IMR-90 (cell line): ENCODE measurements around the gene TBCK.

ENCODE experiments used
- CHD1 ChIP-seq: IDR thresholded peaks from 2 replicates; pipeline ENCODE4 v1.6.1; 2012; ENCODE audit warnings: low read depth, low read length, improper control_type of control experiment
- CTCF ChIP-seq: conservative IDR thresholded peaks from 2 replicates; pipeline ENCODE4 v1.5.1; 2012; ENCODE audit warnings: mild to moderate bottlenecking, low read depth, low read length, improper control_type of control experiment
- MXI1 ChIP-seq: IDR thresholded peaks from 2 replicates; pipeline ENCODE4 v1.6.1; 2012; ENCODE audit warnings: low read depth, mild to moderate bottlenecking, low read length, moderate library complexity, borderline replicate concordance
- POLR2A ChIP-seq: IDR thresholded peaks from 2 replicates; pipeline ENCODE4 v1.6.1; 2012; ENCODE audit warnings: mild to moderate bottlenecking, low read depth, low read length
- USF2 ChIP-seq: fragments of 150-350 bp; IDR thresholded peaks from 2 replicates; pipeline ENCODE4 v1.6.1; 2017; ENCODE audit warnings: mild to moderate bottlenecking, antibody characterized with exemption, low read length, low read depth

- TF ChIP-seq CTCF, result no peak
- no peak for TF ChIP-seq USF2
- TF ChIP-seq CHD1, result no peak
- TF ChIP-seq MXI1, result no peak
- no peak for TF ChIP-seq POLR2A
Measured at GRCh38 chr4:106046083-106046482, 269.9 kb downstream of the TBCK start.
